Panc1 (cell line): ENCODE measurements around the gene ACTL7A. TPM values are rescaled to one million over a fixed set of nuclear protein-coding genes. Genes with fewer than 3 reads are reported as not detected.
A peak's percentile ranks its signal among the peaks of the same experiment; 100 is the strongest.

Source experiments
- ATAC-seq: fragments of 200-7000 bp; cut with Tn5 transposase; 2 replicates; pipeline ENCODE4 v1.9.1; 2020; ENCODE audit warnings: mild to moderate bottlenecking, moderate library complexity
- BruUV-seq: library from RNA; stranded (reverse); fragments of 400-500 nt; replicated peaks from 2 replicates; lab custom pipeline; 2021; lab: Mats Ljungman, UMichigan
- CTCF ChIA-PET: fragments of 300-600 bp; sonication (Branson Sonifier 250); formaldehyde crosslinking; loops from one replicate; lab custom pipeline; 2022; ENCODE audit warnings: antibody characterized with exemption; lab: Charles Lee
- POLR2A ChIA-PET: fragments of 300-600 bp; sonication (Branson Sonifier 250); formaldehyde crosslinking; loops from one replicate; lab custom pipeline; 2022; ENCODE audit warnings: antibody characterized with exemption; lab: Charles Lee
- DNase-seq: peaks from one replicate; pipeline ENCODE4 v3.0.0-alpha.2; 2010; ENCODE audit warnings: low read depth, low spot score
- H3K27ac ChIP-seq: 2 replicates; pipeline ENCODE4 v1.5.1; 2011; ENCODE audit warnings: mild to moderate bottlenecking, low read length, inconsistent platforms
- H3K27me3 ChIP-seq: fragments of 200-500 bp; sonication (Bioruptor generic); 2 replicates; pipeline ENCODE4 v1.6.0; 2014; ENCODE audit warnings: low read length, inconsistent platforms; ENCODE audit not compliant: control insufficient read depth, insufficient read depth
- H3K36me3 ChIP-seq: fragments of 200-500 bp; sonication (Bioruptor generic); 2 replicates; pipeline ENCODE4 v1.5.1; 2014; ENCODE audit warnings: inconsistent platforms, mild to moderate bottlenecking, low read length, moderate library complexity; ENCODE audit not compliant: control insufficient read depth, insufficient read depth
- H3K4me1 ChIP-seq: 2 replicates; pipeline ENCODE4 v1.5.1; 2011; ENCODE audit warnings: inconsistent platforms, mild to moderate bottlenecking, low read length, moderate library complexity; ENCODE audit not compliant: control insufficient read depth, insufficient read depth
- H3K4me3 ChIP-seq, 2 experiments: 2 replicates each; pipeline ENCODE4 v1.5.1; 2011 to 2012; ENCODE audit warnings: low read depth in 2 of 2, low read length in 2 of 2, mild to moderate bottlenecking in 2 of 2, inconsistent platforms in 1 of 2, moderate library complexity in 1 of 2
- H3K9me3 ChIP-seq: fragments of 200-500 bp; sonication (Bioruptor generic); 2 replicates; pipeline ENCODE4 v1.5.1; 2014; ENCODE audit warnings: low read depth, mild to moderate bottlenecking, inconsistent platforms, low read length, moderate library complexity; ENCODE audit not compliant: control insufficient read depth, insufficient read depth
- POLR2AphosphoS5 ChIP-seq: IDR thresholded peaks from 2 replicates; pipeline ENCODE4 v1.6.1; 2012; ENCODE audit warnings: mild to moderate bottlenecking, low read depth, low read length, moderate library complexity
- SIN3A ChIP-seq: IDR thresholded peaks from 2 replicates; pipeline ENCODE4 v1.6.1; 2012; ENCODE audit warnings: low read depth, mild to moderate bottlenecking, low read length, moderate library complexity, borderline replicate concordance; ENCODE audit not compliant: insufficient read depth
- TCF7L2 ChIP-seq: IDR thresholded peaks from 2 replicates; pipeline ENCODE4 v1.6.1; 2011; ENCODE audit warnings: mild to moderate bottlenecking, low read depth, low read length, inconsistent platforms
- in situ Hi-C: cut with HindIII; loops from 2 replicates; pipeline ENCODE4 v1.10.0; 2016; ENCODE audit warnings: low sequenced_read_pairs, low pct_unique_long_range_greater_than_20kb
- intact Hi-C: fragments of 100-400 bp; cut with micrococcal nuclease; formaldehyde crosslinking; loops from one replicate; pipeline ENCODE4 v1.10.0; 2022; ENCODE audit not compliant: unreplicated experiment
- total RNA-seq: library from RNA; stranded (reverse); gene quantifications from one replicate; pipeline ENCODE4 v1.2.1, GENCODE V29; 2021; ENCODE audit not compliant: unreplicated experiment
- TF ChIP-seq, protein P1 (sequence below), 2 experiments: IDR thresholded peaks; 2 replicates each; pipeline ENCODE4 v1.6.1; 2011 to 2012; ENCODE audit warnings: low read depth in 2 of 2, control low read depth in 1 of 2, low read length in 1 of 2, mild to moderate bottlenecking in 1 of 2, moderate library complexity in 1 of 2; ENCODE audit not compliant: insufficient read depth in 1 of 2
- TF ChIP-seq, protein P2 (sequence below): fragments of 450-650 bp; IDR thresholded peaks from 2 replicates; pipeline ENCODE4 v1.5.1; 2017; ENCODE audit warnings: mild to moderate bottlenecking

Gene ACTL7A
- total RNA-seq, 1 experiment from 2014 or later: not detected

DNA sequence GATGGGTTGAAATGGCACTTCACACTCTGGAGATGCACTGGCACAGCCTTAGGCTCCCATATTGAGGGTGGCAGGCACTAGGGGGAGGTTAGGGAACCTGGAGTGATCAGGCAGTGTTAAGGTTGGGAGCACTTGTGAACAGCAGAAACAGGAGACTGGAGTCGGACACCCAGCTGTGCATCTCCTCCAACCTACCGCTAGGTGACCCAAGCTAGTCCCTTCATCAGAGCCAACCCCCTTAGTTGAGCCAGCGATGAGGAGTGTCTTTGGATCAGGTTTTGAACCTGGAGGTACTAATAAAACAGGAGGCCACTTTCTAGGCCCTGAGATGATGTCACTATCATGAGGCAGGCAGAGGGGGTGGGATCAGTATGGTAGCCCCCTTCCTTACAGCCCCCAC lies 8.0 kb upstream of the ACTL7A start:
- ChIA-PET POLR2A (no interaction called here), CTCF (no interaction called here)
- DNase-seq: no peak
- TF ChIP-seq SIN3A (no peak), TCF7L2 (no peak)
- TF ChIP-seq, protein P1, sequence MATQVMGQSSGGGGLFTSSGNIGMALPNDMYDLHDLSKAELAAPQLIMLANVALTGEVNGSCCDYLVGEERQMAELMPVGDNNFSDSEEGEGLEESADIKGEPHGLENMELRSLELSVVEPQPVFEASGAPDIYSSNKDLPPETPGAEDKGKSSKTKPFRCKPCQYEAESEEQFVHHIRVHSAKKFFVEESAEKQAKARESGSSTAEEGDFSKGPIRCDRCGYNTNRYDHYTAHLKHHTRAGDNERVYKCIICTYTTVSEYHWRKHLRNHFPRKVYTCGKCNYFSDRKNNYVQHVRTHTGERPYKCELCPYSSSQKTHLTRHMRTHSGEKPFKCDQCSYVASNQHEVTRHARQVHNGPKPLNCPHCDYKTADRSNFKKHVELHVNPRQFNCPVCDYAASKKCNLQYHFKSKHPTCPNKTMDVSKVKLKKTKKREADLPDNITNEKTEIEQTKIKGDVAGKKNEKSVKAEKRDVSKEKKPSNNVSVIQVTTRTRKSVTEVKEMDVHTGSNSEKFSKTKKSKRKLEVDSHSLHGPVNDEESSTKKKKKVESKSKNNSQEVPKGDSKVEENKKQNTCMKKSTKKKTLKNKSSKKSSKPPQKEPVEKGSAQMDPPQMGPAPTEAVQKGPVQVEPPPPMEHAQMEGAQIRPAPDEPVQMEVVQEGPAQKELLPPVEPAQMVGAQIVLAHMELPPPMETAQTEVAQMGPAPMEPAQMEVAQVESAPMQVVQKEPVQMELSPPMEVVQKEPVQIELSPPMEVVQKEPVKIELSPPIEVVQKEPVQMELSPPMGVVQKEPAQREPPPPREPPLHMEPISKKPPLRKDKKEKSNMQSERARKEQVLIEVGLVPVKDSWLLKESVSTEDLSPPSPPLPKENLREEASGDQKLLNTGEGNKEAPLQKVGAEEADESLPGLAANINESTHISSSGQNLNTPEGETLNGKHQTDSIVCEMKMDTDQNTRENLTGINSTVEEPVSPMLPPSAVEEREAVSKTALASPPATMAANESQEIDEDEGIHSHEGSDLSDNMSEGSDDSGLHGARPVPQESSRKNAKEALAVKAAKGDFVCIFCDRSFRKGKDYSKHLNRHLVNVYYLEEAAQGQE (IDR thresholded peaks at IDR 0.05; ENCODE audit: insufficient read depth in 1 of 2, low read depth in 2 of 2, low read length in 1 of 2): no peak
- intact Hi-C loops (no loop called here), in situ Hi-C loops (no loop called here)
- no peak overlapping the region for H3K27ac ChIP-seq
- no peak overlapping the region for H3K4me3 ChIP-seq
- H3K9me3 ChIP-seq: no peaks in the 10 kb centered on the region
- ATAC-seq: no peak
- H3K4me1 ChIP-seq: no peaks in the 10 kb centered on the region
- H3K27me3 ChIP-seq: no peaks in the 10 kb centered on the region
- no TSS peak for BruUV-seq
- H3K36me3 ChIP-seq: no peaks in the 10 kb centered on the region

DNA sequence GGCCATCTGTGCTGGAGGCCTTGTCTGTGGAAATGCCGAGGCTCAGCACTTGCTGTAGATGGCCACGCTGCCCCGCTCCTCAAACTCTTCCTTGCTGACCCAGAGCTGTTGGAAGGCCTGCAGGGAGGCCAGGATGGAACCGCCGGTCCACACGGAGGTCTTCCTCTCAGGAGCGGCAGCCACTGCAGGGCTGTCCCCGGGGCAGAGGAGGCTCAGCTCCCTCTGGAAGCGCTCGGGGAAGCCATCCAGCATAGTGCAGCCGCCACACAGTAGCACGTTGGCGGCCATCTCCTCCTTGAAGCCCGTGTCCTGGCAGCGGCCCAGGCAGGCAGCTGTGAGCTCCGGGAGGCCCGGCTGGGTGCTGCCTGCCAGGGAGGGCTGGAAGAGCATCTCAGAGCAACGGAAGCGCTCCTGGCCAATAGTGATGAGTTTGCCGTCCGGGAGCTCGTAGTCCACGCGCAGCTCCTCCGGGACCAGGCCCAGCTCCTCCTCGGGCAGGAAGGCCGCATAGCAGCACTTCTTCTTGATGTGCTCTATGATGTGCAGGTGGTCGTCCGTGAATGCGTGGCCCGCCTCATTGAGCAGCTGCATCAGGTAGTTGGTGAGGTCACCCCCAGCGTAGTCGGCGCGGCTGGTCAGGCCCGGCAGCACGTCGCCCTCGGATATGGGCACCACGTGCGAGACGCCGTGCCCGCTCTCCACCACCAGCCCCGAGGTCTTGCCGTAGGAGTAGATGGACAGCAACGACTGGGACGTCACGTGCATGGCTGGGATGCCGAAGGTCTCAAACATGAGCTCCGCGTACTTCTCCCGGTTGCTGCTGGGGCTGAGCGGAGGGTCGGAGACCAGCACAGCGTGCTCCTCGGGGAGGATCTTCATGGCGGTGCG lies 7.2 kb upstream of the ACTL7A start:
- DNase-seq (no peak), ATAC-seq (0 out of 2 replicates have a peak, but pooled peaks have one; percentile 17)
- intact Hi-C loops (no loop called here), in situ Hi-C loops (no loop called here)
- H3K9me3 ChIP-seq: no peaks in the 10 kb centered on the region
- H3K4me1 ChIP-seq: no peaks in the 10 kb centered on the region
- ChIA-PET POLR2A (no interaction called here), CTCF (no interaction called here)
- TF ChIP-seq, protein P2, sequence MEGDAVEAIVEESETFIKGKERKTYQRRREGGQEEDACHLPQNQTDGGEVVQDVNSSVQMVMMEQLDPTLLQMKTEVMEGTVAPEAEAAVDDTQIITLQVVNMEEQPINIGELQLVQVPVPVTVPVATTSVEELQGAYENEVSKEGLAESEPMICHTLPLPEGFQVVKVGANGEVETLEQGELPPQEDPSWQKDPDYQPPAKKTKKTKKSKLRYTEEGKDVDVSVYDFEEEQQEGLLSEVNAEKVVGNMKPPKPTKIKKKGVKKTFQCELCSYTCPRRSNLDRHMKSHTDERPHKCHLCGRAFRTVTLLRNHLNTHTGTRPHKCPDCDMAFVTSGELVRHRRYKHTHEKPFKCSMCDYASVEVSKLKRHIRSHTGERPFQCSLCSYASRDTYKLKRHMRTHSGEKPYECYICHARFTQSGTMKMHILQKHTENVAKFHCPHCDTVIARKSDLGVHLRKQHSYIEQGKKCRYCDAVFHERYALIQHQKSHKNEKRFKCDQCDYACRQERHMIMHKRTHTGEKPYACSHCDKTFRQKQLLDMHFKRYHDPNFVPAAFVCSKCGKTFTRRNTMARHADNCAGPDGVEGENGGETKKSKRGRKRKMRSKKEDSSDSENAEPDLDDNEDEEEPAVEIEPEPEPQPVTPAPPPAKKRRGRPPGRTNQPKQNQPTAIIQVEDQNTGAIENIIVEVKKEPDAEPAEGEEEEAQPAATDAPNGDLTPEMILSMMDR: no peak
- TF ChIP-seq, protein P1 (IDR thresholded peaks at IDR 0.05; ENCODE audit: insufficient read depth in 1 of 2, low read depth in 2 of 2, low read length in 1 of 2): no peak
- TF ChIP-seq TCF7L2: no peak
- TF ChIP-seq SIN3A: no peak
- no peak for TF ChIP-seq POLR2AphosphoS5
- H3K27ac ChIP-seq: no peak overlapping the region
- no peak overlapping the region for H3K4me3 ChIP-seq
- H3K36me3 ChIP-seq: no peaks in the 10 kb centered on the region
- no TSS peak for BruUV-seq
- no peaks in the 10 kb centered on the region for H3K27me3 ChIP-seq
